GM12892 (cell line): ENCODE results near the gene MROH9.

ENCODE experiments used
- POLR2A ChIP-seq: IDR thresholded peaks from 2 replicates; pipeline ENCODE4 v1.6.1; 2011; ENCODE audit warnings: low read depth, low read length, control low read depth
- POLR2AphosphoS5 ChIP-seq: IDR thresholded peaks from 2 replicates; pipeline ENCODE4 v1.6.1; 2011; ENCODE audit warnings: low read depth, low read length, control low read depth

- no peak for TF ChIP-seq POLR2A
- no peak for TF ChIP-seq POLR2AphosphoS5
Observed at GRCh38 chr1:171062902-171063301, 127.6 kb downstream of the MROH9 start.
